C1 segment of cervical spinal cord (tissue), 14 donors: ENCODE results near the gene WDR73.

Experiments used
- DNase-seq, 14 donors: peaks; one replicate each; lab custom pipeline; 2025; lab: John Stamatoyannopoulos, UW

WDR73 gene

DNA sequence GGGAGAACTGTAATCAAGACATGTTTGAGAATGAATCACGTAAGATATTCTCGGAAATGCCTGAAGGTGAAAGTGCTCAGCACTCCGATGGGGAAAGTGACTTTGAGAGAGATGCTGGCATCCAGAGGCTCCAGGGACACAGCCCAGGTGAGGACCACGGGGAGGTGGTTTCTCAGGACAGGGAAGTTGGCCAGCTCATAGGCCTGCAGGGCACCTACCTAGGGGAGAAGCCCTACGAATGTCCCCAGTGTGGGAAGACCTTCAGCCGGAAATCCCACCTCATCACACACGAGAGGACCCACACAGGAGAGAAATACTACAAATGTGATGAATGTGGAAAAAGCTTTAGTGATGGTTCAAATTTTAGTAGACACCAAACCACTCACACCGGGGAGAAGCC lies 33.5 kb downstream of the WDR73 start:
- no peak for DNase-seq

DNA sequence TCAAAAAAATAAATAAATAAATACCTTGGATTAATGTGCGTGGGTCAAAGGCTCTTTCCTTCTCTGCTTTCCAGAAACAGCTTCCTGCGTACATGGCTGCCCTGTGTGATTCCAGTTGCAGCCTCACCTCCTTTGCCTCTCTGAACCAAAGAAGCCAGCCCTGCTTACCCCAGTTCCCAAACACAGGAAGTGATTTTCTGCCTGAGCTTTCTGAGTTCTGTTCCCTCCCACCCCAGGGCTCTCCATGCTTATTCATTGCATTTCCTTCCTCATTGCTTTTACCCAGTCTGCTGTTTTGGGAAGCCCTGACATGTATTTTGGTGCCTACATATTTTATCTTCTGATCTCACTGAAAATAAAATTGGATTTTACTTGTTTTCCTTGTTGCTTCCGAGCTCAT lies 37.8 kb downstream of the WDR73 start:
- no peak for DNase-seq

DNA sequence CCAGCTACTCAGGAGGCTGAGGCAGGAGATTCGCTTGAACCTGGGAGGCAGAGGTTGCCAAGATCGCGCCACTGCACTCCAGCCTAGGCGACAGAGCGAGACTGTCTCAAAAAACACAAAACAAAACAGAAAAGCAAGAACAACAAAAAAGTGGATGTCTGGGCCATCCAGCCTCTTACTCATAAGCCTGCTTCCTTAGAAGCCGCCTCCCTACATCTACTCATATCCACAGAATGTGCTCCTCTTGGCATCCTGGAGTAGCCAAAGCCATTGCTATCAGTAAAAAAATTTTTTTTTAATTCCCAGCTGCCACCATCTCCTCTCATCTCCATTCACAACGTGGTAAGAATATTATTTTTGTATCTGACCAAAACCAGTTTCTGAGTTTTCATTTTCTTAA lies 42.5 kb downstream of the WDR73 start:
- no peak for DNase-seq

DNA sequence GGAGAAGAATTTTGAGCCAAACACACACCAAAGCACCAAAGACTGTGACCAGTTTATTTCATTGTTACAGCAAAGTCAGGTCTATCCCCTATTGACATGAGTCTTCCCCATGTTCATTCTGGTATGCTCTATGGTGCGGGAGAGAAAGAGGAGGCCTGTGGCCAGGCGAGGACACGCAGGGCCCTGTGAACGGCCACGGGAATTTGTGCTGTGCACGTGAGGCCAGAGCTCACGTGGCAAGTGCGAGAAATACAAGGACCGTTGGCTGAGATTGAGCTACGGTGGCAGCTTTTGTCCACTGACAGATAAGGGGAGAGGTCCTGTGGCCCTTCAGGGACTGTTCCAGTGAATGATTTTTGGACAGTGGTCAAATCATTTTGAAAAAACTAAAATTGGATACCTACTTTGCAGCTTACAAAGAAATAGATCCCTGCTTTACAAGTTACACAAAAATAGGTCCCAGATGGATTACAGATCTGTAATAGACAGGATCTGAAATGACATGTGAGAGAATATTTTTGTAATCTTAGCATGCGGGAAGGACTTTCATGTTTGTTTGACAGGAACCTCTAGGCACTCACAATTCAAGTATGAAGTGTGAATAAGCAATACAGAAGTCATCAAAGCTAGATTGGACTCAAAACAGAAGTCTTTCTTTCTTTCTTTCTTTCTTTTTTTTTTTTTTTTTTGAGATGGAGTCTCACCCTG lies 44.1 kb downstream of the WDR73 start:
- DNase-seq = no peak

DNA sequence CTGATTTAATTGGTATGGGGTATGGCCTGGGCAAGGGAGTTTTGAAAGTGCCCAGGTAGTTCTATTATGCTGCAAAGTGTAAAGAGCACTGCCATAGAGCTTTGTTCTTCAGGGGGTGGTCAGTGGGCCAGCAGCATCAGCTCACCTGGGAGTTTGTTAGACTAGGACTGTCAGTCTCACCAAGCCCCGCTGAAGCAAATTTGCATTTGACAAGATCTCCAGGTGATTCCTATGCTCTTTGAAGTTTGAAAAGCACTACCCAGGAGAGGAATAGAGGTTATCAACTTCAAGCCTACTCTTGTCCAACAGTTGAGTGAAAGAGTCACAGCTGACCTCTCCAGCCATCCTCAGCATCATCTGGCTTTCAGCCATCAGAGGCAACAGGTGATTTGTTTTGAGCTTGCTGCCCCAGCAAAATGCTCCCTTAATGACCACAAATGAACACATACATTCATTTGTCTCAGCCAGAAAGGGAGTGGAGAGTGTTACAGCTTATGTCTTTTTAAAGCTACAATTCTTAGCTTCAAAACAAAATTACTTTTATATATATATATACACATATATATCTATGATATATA lies 45.3 kb downstream of the WDR73 start:
- no peak for DNase-seq

DNA sequence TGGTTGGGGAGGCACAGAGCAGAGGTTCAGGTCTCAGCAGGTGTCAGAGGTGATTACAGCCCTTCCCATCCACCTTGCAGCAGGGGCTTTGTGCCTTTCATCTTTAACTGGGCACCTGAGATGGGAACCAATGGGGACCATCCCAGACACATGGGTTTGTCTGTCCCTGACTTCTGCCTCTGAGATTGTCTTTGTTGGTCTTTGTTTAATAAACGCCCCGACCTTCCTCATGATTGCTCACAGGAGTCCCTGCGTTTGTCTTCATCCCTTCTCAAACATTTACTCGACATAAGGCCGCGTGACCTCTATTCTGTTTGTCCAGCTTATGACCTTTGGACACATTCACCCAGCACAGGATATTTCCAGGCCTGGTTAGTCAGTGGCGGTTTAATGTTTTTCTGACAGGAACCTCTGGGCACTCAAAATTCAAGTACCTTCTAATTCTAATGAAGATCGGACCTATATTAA lies 47.4 kb downstream of the WDR73 start:
- DNase-seq = no peak

DNA sequence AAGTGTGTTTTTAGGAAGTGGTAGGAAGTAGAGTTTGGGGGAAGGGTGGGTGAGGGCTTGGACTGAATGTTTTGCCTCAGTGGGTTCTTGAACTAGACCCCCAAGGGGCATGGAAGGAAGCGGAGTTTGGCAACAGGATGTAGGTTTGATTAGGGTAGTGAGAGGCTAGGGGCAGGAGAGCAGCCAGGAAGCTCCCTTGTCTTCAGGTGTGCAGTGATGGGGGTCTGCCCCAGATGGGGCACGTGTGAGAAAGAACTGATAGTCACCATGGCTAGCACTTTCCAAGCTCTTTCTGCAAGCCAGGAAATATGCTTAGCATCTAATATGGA lies 48.6 kb downstream of the WDR73 start:
- DNase-seq = no peak

DNA sequence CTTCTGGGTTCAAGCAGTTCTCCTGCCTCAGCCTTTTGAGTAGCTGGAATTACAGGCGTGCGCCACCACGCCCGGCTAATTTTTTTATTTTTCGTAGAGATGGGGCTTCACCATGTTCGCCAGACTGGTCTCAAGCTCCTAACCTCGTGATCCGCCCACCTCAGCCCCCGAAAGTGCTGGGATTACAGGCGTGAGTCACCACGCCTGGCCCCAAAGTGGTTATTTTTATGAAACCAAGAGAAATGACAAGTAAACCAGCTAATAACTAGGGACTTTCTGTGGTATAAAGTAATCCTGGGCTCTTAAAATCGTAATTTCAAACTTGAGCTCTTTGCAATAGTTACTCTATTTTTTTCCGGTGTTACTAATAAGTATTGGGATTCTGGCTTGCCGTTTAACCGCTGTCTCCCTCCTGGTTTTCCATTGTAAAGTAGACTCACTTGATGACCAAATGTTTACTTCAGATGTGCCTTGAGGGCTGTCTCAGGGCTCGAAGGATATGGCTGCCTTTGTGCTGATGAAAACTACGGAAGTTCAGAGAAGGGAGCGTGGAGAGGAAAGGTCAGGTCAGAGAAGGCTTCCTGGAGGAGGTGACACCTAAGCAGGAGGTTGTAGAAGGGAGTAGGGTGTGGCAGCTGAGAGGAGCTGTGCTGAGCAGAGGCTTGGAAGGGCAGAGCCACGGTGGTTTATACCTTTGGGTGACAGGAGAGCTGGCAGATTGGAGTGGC lies 49.1 kb downstream of the WDR73 start:
- DNase-seq = no peak

DNA sequence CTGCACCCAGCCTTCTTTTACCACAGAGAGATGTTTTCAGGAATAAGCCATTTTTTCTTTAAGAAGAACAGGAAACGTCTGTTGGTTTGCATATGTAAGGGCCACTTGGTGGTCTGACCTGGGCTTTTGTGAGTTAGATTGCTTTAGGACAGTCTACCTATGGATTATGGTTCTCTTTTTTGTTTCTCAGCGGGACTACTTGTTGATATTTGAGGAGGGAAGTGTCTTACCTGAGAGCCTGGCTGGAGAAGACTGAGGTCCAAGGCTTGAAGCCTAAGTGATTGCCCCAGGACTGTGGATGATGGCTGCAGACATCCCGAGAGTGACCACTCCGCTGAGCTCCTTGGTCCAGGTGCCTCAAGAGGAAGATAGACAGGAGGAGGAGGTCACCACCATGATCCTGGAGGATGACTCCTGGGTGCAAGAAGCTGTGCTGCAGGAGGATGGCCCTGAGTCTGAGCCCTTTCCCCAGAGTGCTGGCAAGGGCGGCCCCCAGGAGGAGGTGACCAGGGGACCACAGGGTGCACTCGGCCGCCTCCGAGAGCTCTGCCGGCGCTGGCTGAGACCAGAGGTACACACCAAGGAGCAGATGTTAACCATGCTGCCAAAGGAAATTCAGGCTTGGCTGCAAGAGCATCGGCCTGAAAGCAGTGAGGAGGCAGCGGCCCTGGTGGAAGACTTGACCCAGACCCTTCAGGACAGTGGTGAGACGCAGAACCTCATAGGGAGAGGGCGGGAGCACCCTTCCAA lies 50.3 kb downstream of the WDR73 start:
- DNase-seq = no peak

DNA sequence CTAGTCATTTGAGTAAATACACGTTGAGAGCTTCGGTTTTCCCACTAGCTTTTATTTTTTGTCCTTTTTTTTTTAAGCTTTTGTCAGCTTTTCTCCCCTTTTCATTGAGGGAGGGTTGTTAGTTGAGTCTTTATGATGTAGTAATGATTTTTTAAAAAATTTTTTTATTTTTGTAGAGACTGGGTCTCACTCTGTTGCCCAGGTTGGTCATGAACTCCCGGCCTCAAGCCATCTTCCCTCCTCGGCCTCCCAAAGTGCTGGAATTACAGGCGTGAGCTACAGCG lies 52.6 kb downstream of the WDR73 start:
- DNase-seq = no peak

DNA sequence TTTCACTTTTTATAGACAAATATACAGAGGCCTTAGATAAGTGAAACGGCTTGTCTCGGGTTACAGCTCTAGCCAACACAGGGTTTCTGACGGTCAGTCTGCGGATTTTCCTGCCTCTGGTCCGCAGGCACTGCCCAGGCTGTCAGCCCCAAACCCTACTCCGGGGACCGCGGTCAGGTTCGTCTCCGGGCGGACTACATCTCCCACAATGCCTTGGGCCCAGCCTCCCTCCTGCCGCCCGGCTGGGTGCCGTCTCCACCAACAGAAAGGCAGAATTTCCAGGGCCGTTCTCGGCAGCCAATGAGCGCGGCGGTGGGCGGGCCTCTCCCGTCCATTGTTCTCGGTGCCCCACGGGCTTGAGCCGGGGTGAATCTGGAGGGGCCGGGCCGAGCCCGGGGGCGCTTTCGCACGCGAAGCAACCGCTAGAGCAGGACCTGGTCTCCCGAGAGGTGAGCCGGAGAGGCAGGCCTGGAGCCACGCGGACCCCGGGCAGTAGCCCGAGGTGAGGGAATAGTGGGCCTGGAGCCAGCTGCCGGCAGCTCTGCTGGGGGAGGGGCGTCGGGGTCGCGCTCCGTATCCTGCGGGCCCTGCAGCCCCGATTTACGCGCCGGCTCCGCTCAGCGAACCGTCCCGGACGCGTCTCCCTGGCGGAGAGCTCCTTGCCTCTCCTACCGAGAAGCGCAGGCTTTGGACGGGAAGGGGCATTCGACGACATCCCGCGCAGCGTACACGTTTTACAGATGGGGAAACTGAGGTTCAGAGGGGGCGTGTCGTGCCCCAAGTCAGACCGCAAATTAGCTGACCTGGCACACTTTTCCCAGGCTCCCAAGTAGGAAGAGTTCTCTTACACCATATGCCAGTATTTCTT lies 53.2 kb downstream of the WDR73 start, which contains the start of gene ZSCAN2:
TSS of gene ZSCAN2 (plus strand) at position 323 of the 868 bp plus-strand sequence. CDS start 2,919 bp downstream, outside the sequence.
- peak; percentile 69 to 96 (median 92) for DNase-seq

DNA sequence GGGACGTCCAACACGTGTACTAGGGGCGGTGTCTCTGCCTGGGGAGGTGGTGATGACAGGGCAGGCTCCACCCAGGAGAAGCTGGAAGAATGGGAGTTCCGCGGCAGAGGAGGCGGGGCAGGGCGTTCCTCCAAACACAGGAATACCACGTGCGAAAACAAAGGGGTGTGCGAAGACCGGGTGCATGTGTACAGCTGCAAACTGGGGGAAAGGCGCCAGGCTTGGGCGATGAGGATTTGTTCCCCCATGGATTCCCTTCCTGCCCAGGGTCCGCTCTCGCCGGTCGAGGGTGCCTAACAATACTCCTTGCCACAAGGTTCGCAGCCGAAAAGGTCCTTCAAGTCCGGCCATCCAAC lies 53.8 kb downstream of the WDR73 start:
- DNase-seq = peak in 8 of 14 donors; percentile 46 to 81 (median 70)

DNA sequence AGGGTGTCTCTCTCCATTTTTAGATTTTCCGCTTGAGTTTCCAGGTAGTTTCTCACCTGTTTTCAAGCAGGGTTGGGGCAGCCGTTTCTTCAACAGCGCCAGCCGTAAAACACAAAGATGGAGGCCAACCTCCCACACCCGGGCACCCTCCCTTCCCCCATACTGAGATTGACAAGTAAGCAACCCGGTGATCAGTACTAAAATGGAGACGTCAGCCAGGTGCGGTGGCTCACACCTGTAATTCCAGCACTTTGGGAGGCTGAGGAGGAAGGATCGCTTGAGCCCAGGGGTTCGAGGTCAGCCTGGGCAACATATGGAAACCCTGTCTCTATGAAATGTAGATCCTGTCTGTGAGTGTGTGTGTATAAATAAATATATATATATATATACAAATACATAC lies 54.2 kb downstream of the WDR73 start:
- no peak for DNase-seq

DNA sequence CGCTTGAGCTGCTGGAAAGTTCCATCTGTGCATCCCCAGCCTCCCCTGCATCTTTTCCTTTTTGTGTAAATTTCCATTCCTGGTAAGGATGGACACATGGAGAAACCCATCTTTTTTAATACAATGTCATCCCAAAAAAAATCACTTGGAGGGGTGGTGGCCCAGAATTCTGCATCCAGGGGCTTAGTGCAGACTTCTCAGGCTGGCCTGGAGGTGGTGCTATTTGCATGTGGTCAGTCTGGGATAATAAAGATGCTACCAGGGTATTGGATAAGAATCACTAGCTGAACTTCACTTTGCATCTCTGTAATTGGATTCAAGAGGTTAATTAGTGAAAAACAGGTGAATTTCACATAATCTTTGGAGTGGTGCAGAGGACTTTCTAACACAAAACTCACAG lies 55.1 kb downstream of the WDR73 start:
- peak in 8 of 14 donors; percentile 2 to 23 (median 15) for DNase-seq

DNA sequence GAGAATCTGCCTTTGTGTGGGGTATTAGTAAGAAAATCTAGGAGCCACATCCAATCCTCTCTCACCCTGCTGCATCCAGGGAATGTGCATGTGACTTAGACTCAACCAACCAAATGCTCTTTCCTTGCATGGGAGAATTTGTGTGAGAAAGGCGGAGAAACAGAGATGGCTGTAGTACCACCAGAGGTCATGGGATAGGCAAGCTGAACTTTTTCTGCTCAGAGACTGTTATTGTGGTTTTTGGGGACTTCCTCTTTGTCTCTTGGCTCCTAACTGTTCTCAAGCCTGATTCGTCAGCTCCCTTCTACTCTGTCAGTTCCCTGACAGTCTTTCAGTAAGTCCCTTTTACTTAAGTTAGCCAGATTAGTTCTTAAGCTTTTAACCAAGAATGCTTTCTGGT lies 55.8 kb downstream of the WDR73 start:
- DNase-seq = peak in 4 of 14 donors; percentile 4 to 24 (median 11)

DNA sequence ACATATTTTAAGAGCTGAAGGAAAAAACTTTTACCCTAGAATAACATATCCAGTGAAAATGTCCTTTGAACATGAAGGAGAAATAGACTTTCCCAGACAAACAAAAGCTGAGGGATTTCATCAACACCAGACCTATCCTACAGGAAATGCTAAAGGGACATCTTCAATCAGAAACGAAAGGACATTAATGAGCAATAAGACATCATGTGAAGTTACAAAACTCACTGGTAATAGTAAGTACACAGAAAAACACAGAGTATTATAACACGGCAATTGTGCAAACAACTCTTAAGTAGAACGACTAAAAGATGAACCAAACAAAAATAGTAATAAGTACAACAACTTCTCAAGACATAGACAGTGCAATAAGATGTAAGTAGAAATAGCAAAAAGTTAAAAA lies 56.8 kb downstream of the WDR73 start:
- DNase-seq = no peak

DNA sequence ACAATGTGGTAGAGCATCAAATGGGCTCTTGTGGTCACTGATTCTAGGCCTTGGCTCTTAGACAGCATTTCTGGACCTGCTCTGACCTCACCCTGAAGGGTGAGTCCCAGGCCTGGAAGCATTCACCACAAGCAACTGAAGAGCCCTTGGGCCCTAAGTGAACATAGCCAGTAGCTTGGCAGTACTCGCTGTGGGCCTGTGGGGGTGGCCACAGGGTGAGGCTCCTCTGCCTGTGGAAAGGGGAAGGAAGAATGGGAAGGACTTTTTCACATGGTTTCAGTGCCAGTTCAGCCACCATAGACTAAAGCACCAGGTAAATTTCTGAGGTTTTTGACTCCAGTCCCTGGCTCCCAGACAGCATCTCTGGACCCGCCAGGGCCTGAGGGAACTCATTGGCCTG lies 58.4 kb downstream of the WDR73 start:
- peak in 1 of 14 donors; percentile 7 for DNase-seq

DNA sequence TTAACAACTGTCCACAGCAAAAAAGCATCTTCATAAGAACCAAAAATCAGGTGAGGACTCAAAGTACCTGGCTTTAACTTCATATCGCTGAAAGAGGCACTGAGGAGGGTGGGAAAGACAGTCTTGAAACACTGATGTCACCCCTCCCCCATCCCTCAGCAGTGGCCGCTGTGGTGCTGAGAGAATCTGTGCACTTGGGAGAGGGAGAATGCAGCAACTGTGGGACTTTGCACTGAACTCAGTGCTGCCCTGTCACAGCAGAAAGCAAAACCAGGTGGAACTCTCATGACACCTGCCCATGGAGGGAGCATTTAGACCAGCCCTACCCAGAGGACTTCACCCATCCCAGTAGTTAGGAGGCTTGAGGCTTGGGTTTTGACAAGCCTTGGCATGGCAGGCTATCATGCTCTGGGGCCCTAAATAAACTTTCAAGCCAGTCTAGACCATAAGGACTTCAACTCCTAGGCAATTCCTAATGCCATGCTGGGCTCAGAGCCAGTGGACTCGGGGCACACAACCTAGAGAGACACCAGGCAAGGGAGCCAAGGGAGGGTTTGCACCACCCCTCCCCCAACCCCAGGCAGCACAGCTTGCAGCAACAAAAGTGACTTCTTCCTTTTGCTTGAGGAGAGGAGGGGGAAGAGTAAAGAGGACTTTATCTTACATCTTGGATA lies 59.3 kb downstream of the WDR73 start:
- no peak for DNase-seq

DNA sequence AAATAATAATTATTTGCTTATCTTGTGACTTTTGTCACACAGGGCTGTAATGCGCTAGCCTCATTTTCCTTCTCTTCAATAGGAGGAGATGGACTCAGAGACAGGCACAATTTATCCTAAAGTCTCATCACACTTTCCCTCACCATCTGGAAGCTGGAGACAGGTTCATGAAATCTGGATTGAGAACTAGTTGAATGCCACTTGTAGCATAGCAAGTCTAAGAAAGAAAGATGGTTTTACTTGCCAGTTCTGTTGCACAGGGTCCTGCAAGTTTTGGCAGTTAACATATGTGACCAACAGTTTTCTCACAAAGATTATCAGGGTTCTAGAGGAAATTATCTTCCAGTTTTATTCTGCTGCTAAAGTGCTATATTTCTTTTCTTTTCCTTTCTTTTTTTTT lies 62.3 kb downstream of the WDR73 start:
- DNase-seq = no peak

DNA sequence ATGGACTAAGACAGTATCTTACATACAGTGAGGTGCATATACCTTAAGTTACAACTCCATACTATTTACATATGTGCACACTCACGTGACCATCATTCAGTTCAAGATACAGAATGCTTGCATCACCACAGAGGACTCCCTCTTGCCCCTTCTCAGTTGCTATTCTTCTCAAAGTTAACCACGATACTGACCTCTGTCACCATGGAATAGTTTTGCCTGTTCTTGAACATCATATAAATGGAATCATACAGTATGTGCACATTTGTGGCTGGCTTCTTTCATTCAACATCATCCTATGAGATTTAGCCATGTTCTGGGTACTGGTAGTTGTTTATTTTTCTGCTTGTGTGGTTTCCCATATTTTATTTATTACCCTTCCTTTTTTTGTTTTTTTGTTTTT lies 63.7 kb downstream of the WDR73 start:
- DNase-seq = no peak
